GM12872 (cell line): ENCODE measurements around the gene CCT4.

Experiments used
- CTCF ChIP-seq: IDR thresholded peaks from 3 replicates; pipeline ENCODE4 v1.5.1; 2011; ENCODE audit warnings: low read depth, mild to moderate bottlenecking, low read length, moderate library complexity; ENCODE audit not compliant: insufficient read depth

CCT4 gene

GRCh38 chr2:61845320-61845719, 43.1 kb downstream of the CCT4 start:
- no peak for TF ChIP-seq CTCF

- TF ChIP-seq CTCF = no peak
These were observed 47.2 kb downstream of the CCT4 start for GRCh38 chr2:61841286-61841685.

- TF ChIP-seq CTCF = no peak
These were observed 53.6 kb downstream of the CCT4 start for GRCh38 chr2:61834893-61835292.

GRCh38 chr2:61833971-61834370, 54.5 kb downstream of the CCT4 start:
- TF ChIP-seq CTCF = no peak

- no peak for TF ChIP-seq CTCF
These were observed 56.1 kb downstream of the CCT4 start for GRCh38 chr2:61832183-61832841.

GRCh38 chr2:61822255-61822654, 66.2 kb downstream of the CCT4 start:
- TF ChIP-seq CTCF = no peak
